GM18907 (cell line): ENCODE measurements around the gene SP140.
"Not testable (repeated sequence)": the region's sequence is repeated elsewhere in the genome, so short reads cannot be mapped to it uniquely, and the experiment has no call there.

Experiments
- ATAC-seq: cut with Tn5 transposase; IDR thresholded peaks from one replicate; pipeline ENCODE4 v1.9.1; 2021; ENCODE audit warnings: mild to moderate bottlenecking, moderate library complexity; ENCODE audit not compliant: unreplicated experiment

The SP140 gene

GRCh38 chr2:230282936-230283335 lies 57.4 kb downstream of the SP140 start:
- no peak for ATAC-seq

DNA sequence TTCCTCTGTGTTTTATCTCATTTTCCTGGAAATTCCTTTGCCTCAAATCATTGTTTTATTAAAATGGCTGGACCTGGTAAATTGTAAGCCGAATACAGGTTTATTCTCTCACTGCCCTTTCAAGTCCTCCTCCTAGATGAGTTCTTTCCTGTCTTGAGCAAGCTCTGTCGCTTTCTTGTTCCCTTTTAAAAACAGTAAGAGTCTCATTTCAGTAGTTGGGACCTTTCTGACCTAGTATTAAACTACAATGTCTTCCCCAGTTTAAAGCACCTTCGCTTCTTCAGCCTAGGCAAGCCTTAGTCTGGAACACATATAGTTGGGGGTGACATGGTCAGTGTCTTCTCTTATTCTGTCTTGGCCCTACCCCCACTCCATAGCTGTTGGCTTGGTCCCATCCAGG lies 60.5 kb downstream of the SP140 start:
- ATAC-seq, result no peak

DNA sequence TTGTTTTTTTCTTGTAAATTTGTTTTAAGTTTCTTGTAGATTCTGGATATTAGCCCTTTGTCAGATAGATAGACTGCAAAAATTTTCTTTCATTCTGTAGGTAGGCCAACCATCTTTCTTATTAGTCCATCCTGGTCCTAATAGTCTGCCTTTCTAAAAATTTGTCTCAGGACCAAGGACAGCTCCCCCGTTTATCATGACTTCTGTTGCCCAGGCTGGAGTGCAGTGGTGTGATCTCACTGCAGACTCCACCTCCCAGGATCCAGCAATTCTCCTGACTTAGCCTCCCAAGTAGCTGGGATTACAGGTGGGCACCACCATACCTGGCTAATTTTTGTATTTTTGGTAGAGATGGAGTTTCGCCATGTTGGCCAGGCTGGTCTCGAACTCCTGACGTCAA lies 63.8 kb downstream of the SP140 start:
- not testable (repeated sequence) for ATAC-seq

DNA sequence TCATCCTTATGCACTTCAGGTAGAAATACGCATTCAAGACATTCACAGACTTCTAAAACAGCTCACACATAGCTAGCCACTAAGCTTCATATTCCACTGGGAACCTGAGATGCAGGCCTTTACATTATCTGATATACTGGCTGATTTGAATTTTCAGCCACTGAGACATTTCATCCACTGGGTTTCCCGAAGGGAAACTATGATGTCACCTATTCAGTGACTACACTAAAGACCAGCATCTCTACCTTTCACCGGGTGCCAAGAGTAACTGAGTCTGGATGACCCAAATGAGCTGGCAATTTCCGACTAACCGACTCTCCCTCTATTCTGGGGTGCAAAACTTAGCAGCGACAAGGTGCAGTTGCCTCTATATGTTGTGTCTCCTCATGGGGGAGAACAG lies 69.7 kb downstream of the SP140 start:
- no peak for ATAC-seq

DNA sequence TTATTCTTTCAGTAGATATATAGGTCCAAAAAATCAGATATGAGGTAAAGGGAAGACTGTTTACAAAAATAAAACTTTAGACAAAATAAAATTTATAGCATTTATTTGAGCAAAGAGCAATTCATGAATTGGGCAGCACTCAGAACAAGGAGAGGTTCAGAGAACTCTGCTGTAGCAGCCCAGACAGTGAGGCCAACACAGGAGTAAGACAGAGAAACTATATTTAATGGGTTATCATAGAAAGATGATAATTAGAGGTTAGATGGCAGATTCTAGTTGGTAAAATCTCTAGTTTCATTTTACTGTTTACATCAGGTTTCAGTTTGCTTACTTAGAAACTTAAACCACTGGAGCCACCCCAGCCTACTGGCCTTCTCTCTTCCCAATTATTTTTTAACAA lies 71.4 kb downstream of the SP140 start:
- no peak for ATAC-seq

- ATAC-seq, result no peak
Observed at GRCh38 chr2:230299618-230300017, 74.1 kb downstream of the SP140 start.

DNA sequence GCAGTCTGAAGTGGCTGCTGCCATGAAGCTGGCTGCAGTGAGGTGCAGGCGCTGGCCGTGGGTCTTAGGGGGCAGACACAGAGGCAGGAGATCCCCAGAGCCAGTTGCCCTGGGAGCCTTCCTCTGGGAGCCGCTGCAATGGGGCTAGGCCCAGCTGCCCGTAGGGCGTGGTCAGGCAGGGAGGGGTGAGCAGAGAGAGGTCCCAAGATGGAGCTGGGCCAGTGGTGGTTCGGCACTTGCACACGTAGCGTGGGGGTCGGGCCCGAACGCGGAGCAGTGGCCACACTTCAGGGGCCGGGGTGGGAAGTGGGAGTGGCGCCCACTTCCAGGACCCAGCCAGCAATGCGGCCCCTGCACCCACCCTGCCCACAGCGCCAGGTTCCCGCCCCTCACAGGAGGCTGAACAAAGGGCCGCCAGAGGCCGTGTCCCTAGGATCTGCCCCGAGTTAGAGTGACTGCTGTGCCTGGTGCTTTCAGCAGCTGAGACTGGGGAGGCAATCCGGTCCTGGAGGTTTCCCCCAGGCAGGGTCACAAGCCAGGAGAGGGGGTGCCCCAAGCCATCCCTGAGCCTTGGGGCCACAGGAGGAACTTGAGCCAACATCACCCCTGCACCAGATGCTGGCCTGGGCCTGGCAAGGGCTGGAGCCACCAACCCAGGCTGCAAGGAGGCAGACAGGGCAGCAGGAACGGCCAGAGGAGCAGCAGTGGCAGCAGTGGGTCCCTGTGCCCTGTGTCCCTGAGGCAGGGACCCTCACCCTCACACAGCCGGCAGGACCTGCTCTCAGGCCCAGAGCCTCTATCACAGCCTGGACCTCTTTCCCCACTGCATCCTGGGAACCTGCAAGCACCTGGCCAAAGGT lies 80.1 kb downstream of the SP140 start:
- ATAC-seq, result no peak

DNA sequence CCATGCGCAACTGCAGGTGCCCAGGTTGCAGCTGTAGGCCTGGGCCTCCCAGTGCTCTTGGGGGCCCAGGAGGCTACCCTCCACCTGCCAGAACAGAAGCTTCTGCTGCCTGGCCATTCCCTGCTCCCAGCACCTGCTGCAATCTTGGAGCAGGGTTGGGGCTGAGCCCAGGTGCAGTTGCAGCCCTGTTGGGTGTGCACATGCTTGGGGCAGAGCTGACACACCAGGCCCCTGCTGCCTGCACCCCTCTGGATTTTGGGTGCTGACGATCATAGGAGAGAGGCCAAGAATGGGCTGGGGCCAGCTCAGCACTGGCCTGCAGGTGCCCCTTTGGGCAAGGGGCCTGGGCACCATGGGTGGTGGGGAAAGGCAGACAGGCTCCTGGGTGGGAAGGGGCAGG lies 80.9 kb downstream of the SP140 start:
- ATAC-seq, result no peak

- no peak for ATAC-seq
Observed at GRCh38 chr2:230307485-230307884, 81.9 kb downstream of the SP140 start.

DNA sequence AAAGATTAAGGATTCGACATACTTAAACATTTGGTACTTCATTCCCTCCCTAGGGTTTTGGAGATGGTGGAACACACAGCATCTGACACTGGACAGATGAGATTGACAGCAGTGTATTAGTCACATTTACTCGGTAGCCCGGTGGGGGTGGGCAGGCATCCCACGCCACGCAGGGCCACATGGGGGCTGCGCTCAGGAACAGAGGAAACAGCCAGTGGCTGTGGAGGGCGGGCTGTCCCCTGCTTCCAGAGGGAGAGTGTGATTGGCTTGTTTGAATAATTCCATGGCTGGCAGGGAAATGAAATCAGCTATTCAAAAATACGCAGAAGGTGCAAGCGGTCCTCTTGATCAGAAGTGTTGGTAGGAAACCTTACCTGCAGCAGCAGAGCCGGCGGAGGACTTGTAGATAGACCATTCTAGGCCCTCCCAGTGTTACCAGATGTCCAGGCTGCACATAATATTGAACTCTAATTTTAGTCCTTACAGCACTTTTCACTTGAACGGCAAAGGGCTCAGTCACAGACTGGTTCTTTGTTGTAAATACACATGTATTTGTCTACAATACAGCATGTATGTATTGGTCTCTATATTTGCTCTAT lies 83.0 kb downstream of the SP140 start:
- no peak for ATAC-seq

DNA sequence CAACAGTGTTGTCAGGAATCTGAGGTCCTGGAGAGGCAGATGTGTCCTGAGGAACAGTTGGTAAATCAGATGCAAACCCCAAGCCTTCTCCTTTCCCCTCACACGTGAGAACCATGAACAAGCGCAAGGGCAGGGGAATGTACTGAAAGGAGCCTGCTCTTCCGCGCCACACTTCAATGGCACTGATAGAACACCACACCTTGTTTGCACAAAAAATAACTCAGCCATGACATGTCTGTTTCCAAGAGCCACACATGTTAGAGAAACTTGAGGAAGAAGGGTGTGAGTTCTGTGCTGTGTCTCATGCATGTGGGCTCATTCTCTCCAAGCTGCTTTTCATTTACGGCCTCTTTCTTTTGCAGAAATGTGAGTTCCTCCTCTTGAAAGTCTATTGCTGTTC lies 85.3 kb downstream of the SP140 start:
- ATAC-seq, result not testable (repeated sequence)

DNA sequence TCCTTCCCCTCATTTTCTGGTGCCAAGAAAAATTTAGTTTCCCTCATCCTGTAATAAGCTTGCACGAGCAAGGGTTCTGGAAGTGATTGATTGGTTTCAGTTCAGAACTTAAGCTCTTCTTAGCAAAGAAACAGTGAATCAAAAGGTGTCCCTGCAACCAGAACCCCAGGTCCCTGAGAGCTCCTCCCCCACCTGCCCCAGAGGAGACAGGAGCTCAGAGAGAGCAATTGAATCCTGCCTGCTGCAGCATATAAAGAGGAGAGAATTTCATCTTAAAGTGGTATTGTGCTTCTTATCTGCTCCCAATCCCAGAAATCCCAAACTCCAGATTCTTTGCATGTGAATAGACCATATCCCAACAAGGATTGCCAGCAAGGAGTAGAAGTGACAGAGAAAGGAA lies 86.1 kb downstream of the SP140 start:
- not testable (repeated sequence) for ATAC-seq

DNA sequence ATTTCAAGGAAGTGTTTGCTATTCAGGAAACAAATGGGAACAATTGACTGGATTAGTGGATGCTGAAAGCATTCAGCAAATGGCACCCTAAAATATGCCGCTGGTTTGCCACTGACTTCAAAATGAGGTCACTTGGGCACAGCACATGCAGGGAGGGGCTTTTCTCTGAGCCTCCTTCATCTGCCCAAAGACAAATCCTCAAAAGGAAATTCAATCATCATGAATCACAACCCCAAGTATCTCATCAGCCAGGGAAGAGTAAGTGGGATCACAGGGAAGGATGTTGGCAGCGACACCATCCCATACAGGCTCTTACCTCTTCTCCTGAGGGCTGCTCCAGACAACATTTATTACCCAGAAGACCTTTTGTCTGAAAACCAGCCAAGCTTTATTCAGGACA lies 87.1 kb downstream of the SP140 start:
- no peak for ATAC-seq

DNA sequence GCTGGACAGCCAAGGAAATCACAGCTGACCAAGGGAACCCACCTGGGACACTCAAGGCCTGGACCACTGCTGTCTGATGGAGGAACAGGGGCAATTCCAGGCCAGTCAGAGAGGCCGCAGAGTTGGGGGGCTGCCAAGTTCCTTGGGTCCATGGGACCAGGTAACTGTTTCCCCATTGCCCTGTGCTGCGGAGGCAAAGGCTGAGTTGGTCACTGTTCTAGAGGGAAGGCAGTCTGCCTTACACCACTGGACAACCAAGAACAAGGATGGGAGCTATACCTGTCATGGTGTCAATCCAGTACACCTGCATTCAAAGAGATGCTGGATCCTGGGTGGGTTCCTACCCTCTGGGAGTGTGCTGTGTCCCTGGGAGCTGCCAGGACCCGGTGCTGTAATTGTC lies 91.8 kb downstream of the SP140 start:
- ATAC-seq, result no peak

DNA sequence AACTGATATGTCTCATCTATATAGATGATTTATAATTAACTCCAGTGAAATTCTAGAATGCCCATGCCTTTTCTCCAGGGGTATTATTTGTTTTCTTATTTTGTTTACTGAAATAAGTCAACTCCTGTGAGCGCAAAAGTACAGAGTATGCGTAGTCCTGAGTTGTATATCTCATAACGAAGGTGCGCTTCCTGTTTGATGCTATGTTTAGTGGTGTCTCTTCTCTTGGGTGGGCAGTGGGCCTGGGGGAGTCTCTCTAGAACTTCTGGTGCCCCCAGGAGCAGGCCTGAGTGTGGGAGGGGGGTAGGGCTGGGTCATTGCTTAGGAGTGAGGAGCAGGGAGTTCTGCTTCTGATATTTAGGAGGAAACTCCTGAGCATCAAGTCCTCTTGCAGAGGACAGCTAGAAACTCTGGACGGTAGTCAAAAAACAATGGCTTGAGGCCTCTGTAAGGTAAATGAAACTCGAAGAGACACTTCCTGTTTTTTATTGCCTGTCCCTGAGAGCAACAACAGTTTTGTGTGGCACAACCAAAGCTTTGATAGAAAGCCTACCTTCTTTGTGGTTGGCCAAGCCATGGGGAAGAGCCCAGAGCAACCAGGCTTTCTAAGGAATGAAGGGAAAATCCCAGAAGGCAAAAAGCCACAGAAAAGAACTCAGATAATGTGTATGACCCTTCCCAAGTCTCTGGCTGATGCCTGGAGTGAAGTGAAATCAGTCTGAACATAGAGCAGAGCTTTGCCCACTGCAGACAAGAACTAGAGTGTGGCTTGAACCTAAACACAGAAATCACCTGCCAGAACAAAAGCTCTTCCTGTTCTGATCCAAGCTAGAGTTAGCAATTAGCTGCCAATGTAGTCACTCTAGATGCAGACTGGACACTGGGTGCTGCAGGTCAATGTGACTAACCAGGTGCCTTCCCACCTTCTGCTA lies 92.9 kb downstream of the SP140 start:
- peak; percentile 47 for ATAC-seq

DNA sequence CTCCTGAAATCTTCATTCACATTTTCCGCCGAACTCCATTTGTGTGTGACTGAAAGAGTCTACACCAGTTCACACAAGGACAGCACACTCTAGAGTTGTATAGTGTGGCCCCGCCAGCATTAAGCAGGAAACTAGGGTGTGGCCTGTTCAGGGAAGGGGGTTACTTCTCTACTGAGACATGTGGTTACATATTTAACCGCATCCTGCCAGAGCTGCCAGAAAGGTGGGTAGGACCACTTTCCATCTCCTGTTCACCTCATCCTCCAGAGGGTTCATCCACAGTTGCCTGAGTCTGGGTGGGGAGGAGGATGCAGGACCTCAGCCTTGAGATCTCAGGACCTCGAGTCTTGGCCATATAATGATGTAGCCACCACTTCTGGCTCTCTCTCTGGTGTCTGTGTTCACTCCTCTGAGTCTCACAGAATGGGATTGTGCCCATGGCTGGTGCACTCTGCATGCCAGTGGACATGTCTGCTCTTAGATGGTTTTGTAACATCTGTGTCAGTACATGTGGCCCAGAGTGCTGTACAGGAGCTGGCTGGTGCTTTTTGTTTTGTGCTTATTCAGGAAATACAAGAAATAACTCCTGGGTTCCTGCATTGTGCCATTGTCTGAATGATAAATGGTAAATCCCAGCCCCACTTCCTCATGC lies 93.8 kb downstream of the SP140 start:
- peak; percentile 88 for ATAC-seq

- ATAC-seq, result no peak
Observed at GRCh38 chr2:230321031-230321430, 95.5 kb downstream of the SP140 start.

- ATAC-seq, result no peak
Observed at GRCh38 chr2:230322561-230323384, 97.2 kb downstream of the SP140 start.

DNA sequence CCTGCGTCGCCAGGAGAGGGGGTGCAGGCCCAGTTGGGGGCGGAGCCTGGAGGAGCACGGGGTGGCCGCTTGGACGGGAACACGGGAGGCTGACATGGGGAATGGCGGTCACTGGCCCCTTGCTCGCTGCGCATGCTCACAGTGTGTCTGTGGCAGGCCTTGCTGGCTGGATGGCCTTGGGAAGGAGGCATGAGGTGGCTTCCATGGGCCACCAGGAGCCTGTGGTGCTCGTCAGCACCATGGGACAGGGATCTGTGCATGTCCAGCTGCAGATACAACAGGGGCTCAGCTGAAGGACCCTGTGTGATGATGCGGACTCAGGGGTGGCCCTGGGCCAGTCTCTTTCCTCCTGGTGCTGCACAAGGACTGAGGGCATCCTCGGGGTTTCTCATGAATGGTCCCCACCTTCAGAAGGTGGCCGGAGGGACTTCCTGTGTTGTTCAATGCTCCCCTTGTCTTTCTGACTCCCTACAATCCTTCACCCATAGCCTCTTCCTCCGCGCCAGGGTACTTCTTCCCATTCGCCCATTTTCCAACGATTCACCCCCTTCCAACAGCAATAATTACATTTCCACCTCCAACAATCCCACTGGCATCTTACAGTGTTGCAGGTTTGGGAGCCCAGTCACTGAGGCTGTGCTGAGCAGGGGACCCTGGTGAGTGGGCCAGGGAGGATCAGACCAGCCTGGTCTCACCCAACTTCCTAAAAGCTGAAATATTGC lies 98.0 kb downstream of the SP140 start:
- ATAC-seq, result no peak
